ENCODE results near the gene ALPK3. TPM values are rescaled to one million over a fixed set of nuclear protein-coding genes. Genes with fewer than 3 reads are reported as not detected.
A peak's percentile ranks its signal among the peaks of the same experiment; 100 is the strongest.

Gene ALPK3
- total RNA-seq, 1 donor, result 0.36 TPM

DNA sequence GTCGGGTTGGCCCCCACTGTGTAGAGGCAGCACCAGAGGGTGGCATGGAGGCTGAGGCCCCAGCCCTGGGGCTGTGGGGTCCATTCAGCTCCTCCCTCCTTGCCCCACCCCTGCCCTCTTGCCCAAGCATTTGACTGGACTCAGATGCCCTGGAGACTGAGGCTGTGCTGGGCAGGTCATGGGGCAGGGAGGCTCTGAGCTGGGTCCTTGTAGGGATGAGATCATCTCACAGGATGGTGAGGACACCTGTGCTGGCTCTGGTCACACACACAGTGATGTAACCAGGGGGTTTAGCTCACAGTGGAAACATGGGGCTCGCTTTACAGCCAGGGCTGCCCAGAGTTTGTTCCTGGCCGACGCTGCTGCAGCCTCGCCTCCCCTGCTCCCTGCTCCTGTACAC lies 17.8 kb downstream of the ALPK3 start:
- no peak overlapping the region for H2AFZ ChIP-seq (ENCODE audit: low read length)
- H4K20me1 ChIP-seq (ENCODE audit: insufficient read depth, low read length), result no peaks in the 10 kb centered on the region
- H3K9me3 ChIP-seq (ENCODE audit: low read depth, low read length), result no peaks in the 10 kb centered on the region
- H3K27me3 ChIP-seq (ENCODE audit: insufficient read depth, low read length), result peaks cover 9% of the 10 kb centered on the region
- no peaks in the 10 kb centered on the region for H3K36me3 ChIP-seq (ENCODE audit: insufficient read depth, low read length)
- no peaks in the 10 kb centered on the region for H3K79me2 ChIP-seq (ENCODE audit: insufficient read depth, low read length)
- H3K27ac ChIP-seq (ENCODE audit: low read depth, low read length), result no peak overlapping the region
- peaks cover 3% of the 10 kb centered on the region for H3K4me1 ChIP-seq (ENCODE audit: insufficient read depth, low read length)
- no peak for DNase-seq (ENCODE audit: insufficient read length, low spot score, missing footprints)
- H3K4me3 ChIP-seq (ENCODE audit: insufficient read depth, low read length), result no peak overlapping the region
- no peak overlapping the region for H3K4me2 ChIP-seq (ENCODE audit: insufficient read depth, low read length)
- no peak for TF ChIP-seq CTCF (IDR thresholded peaks at IDR 0.05; ENCODE audit: extremely low read depth, low read depth, low read length)

DNA sequence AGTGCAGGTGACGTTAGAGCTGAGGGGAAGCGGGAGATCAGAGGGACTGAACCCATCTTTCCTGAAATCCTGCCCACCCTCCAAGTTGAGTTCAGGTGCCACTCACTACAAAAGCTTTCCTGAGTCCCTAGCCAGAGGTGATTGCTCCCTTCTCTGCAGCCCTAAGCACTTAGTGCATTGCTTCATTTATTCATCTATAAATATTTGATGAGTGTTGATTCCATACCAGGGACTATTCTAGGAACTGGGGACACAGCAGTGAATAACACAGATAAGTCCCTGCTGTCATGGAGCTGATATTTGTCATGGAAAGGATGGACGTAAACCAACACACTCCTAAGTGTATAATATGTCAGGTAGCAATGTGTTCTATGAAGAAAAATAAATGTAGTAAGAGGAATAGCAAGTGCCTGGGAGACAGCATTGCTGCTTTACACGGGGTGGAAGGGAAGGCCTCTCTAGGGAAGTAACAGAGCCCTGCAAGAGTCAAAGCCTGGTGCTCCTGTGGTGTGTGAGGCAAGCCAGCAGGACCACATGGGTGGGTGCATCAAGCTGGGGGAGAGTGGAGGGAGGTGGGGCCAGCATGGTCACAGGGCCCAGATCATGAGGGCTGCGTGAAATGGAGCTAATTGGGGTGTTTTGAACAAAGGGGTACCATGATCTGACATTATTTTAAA lies 18.6 kb downstream of the ALPK3 start:
- Histone ChIP-seq H3K4me1 (ENCODE audit: insufficient read depth, low read length) (peaks cover 10% of the 10 kb centered on the region), H3K4me3 (ENCODE audit: insufficient read depth, low read length) (no peak overlapping the region), H3K79me2 (ENCODE audit: insufficient read depth, low read length) (no peaks in the 10 kb centered on the region), H3K9me3 (ENCODE audit: low read depth, low read length) (no peaks in the 10 kb centered on the region), H3K27ac (ENCODE audit: low read depth, low read length) (no peak overlapping the region), H4K20me1 (ENCODE audit: insufficient read depth, low read length) (no peaks in the 10 kb centered on the region), H2AFZ (ENCODE audit: low read length) (no peak overlapping the region), H3K4me2 (ENCODE audit: insufficient read depth, low read length) (no peak overlapping the region), H3K27me3 (ENCODE audit: insufficient read depth, low read length) (peaks cover 9% of the 10 kb centered on the region), H3K36me3 (ENCODE audit: insufficient read depth, low read length) (no peaks in the 10 kb centered on the region)
- DNase-seq (ENCODE audit: insufficient read length, low spot score, missing footprints), result no peak
- TF ChIP-seq CTCF (IDR thresholded peaks at IDR 0.05; ENCODE audit: extremely low read depth, low read depth, low read length), result no peak

GRCh38 chr15:84836844-84837243 lies 19.7 kb downstream of the ALPK3 start:
- peaks cover 15% of the 10 kb centered on the region for H3K4me1 ChIP-seq (ENCODE audit: insufficient read depth, low read length)
- H3K79me2 ChIP-seq (ENCODE audit: insufficient read depth, low read length), result no peaks in the 10 kb centered on the region
- H4K20me1 ChIP-seq (ENCODE audit: insufficient read depth, low read length), result no peaks in the 10 kb centered on the region
- no peak for TF ChIP-seq CTCF (IDR thresholded peaks at IDR 0.05; ENCODE audit: extremely low read depth, low read depth, low read length)
- H3K27me3 ChIP-seq (ENCODE audit: insufficient read depth, low read length), result peaks cover under 1% of the 10 kb centered on the region
- DNase-seq (ENCODE audit: insufficient read length, low spot score, missing footprints), result no peak
- H3K27ac ChIP-seq (ENCODE audit: low read depth, low read length), result no peak overlapping the region
- no peak overlapping the region for H2AFZ ChIP-seq (ENCODE audit: low read length)
- H3K9me3 ChIP-seq (ENCODE audit: low read depth, low read length), result no peaks in the 10 kb centered on the region
- no peak overlapping the region for H3K4me2 ChIP-seq (ENCODE audit: insufficient read depth, low read length)
- no peak overlapping the region for H3K4me3 ChIP-seq (ENCODE audit: insufficient read depth, low read length)
- no peaks in the 10 kb centered on the region for H3K36me3 ChIP-seq (ENCODE audit: insufficient read depth, low read length)

- Histone ChIP-seq H3K9me3 (ENCODE audit: low read depth, low read length) (no peaks in the 10 kb centered on the region), H3K4me3 (ENCODE audit: insufficient read depth, low read length) (no peak overlapping the region), H3K36me3 (ENCODE audit: insufficient read depth, low read length) (no peaks in the 10 kb centered on the region), H3K4me1 (ENCODE audit: insufficient read depth, low read length) (peaks cover 12% of the 10 kb centered on the region), H3K27me3 (ENCODE audit: insufficient read depth, low read length) (no peaks in the 10 kb centered on the region), H3K4me2 (ENCODE audit: insufficient read depth, low read length) (no peak overlapping the region), H4K20me1 (ENCODE audit: insufficient read depth, low read length) (no peaks in the 10 kb centered on the region), H2AFZ (ENCODE audit: low read length) (no peak overlapping the region), H3K27ac (ENCODE audit: low read depth, low read length) (peak overlapping the region; percentile 67), H3K79me2 (ENCODE audit: insufficient read depth, low read length) (no peaks in the 10 kb centered on the region)
- no peak for DNase-seq (ENCODE audit: insufficient read length, low spot score, missing footprints)
- no peak for TF ChIP-seq CTCF (IDR thresholded peaks at IDR 0.05; ENCODE audit: extremely low read depth, low read depth, low read length)
These were observed 22.6 kb downstream of the ALPK3 start for GRCh38 chr15:84839714-84840113.
